Measurements from ENCODE around the gene CMAS. TPM values are rescaled to one million over a fixed set of nuclear protein-coding genes. Genes with fewer than 3 reads are reported as not detected.

CMAS gene
- total RNA-seq, 1 donor from 2014 or later = 30.7 TPM

Other genes starting within 250 kb of the CMAS start
- gene ABCC9, start 104.8 kb upstream of the CMAS start, total RNA-seq = 46.3 TPM

All from skin of body (tissue), 1 donor.